Liver (tissue), 9 donors: ENCODE measurements around the gene ARHGAP30. TPM values are rescaled to one million over a fixed set of nuclear protein-coding genes. Genes with fewer than 3 reads are reported as not detected.

ENCODE experiments used
- DNase-seq: peaks from one replicate; pipeline ENCODE4 v3.0.0-alpha.2; 2017; ENCODE audit warnings: low spot score
- H3K27ac ChIP-seq, 2 donors: one replicate each; pipeline ENCODE4 v1.7.0; 2013; ENCODE audit warnings: inconsistent platforms in 2 of 2, low read length in 2 of 2, control low read depth in 1 of 2, low read depth in 1 of 2, mild to moderate bottlenecking in 1 of 2
- H3K27me3 ChIP-seq, 4 donors: one replicate each; pipeline versions ENCODE4 v1.6.1 to v1.7.0; 2013; ENCODE audit warnings: low read length in 3 of 4, inconsistent platforms in 1 of 4, mild to moderate bottlenecking in 1 of 4, moderate library complexity in 1 of 4; ENCODE audit not compliant: control insufficient read depth in 4 of 4, insufficient read depth in 4 of 4
- H3K36me3 ChIP-seq, 4 donors: one replicate each; pipeline versions ENCODE4 v1.6.1 to v1.7.0; 2013; ENCODE audit warnings: low read length in 3 of 4, mild to moderate bottlenecking in 3 of 4, low read depth in 1 of 4, moderate library complexity in 1 of 4; ENCODE audit not compliant: control insufficient read depth in 4 of 4, insufficient read depth in 3 of 4
- H3K4me1 ChIP-seq, 4 donors: one replicate each; pipeline versions ENCODE4 v1.6.1 to v1.7.0; 2013; ENCODE audit warnings: low read length in 3 of 4, mild to moderate bottlenecking in 3 of 4, moderate library complexity in 1 of 4; ENCODE audit not compliant: control insufficient read depth in 4 of 4, insufficient read depth in 4 of 4
- H3K4me3 ChIP-seq, 3 donors: one replicate each; pipeline versions ENCODE4 v1.6.1 to v1.7.0; 2013; ENCODE audit warnings: low read length in 3 of 3, control low read depth in 1 of 3, low read depth in 1 of 3, mild to moderate bottlenecking in 1 of 3
- H3K9ac ChIP-seq, 2 donors: one replicate each; pipeline ENCODE4 v1.7.0; 2013; ENCODE audit warnings: low read length in 2 of 2, mild to moderate bottlenecking in 2 of 2, moderate library complexity in 2 of 2, control low read depth in 1 of 2, low read depth in 1 of 2
- H3K9me3 ChIP-seq, 4 donors: one replicate each; pipeline versions ENCODE4 v1.6.1 to v1.7.0; 2013; ENCODE audit warnings: low read length in 3 of 4; ENCODE audit not compliant: control insufficient read depth in 4 of 4
- EGR1 ChIP-seq, 2 donors: IDR thresholded peaks; 2 replicates each; pipeline ENCODE4 v1.6.1; 2016 to 2018; ENCODE audit warnings: antibody characterized with exemption in 2 of 2, low read depth in 2 of 2
- FOXA1 ChIP-seq: IDR thresholded peaks from 2 replicates; pipeline ENCODE4 v1.6.1; 2016; ENCODE audit warnings: antibody characterized with exemption
- FOXA2 ChIP-seq: IDR thresholded peaks from 2 replicates; pipeline ENCODE4 v1.6.1; 2016; ENCODE audit warnings: antibody characterized with exemption
- HNF4A ChIP-seq, 2 donors: conservative IDR thresholded peaks; 2 replicates each; pipeline ENCODE4 v1.6.1; 2016; ENCODE audit warnings: antibody characterized with exemption in 2 of 2, mild to moderate bottlenecking in 2 of 2
- HNF4G ChIP-seq: IDR thresholded peaks from 2 replicates; pipeline ENCODE4 v1.6.1; 2016; ENCODE audit warnings: antibody characterized with exemption
- JUND ChIP-seq, 2 donors: IDR thresholded peaks; 2 replicates each; pipeline ENCODE4 v1.6.1; 2016; ENCODE audit warnings: antibody characterized with exemption in 2 of 2
- NR2F2 ChIP-seq: IDR thresholded peaks from 2 replicates; pipeline ENCODE4 v1.6.1; 2016; ENCODE audit warnings: antibody characterized with exemption
- RAD21 ChIP-seq, 2 donors: IDR thresholded peaks; 2 replicates each; pipeline ENCODE4 v1.6.1; 2016; ENCODE audit warnings: antibody characterized with exemption in 2 of 2, mild to moderate bottlenecking in 2 of 2
- RXRA ChIP-seq, 2 donors: IDR thresholded peaks; 2 replicates each; pipeline ENCODE4 v1.6.1; 2017 to 2018; ENCODE audit warnings: antibody characterized with exemption in 2 of 2, mild to moderate bottlenecking in 1 of 2
- SP1 ChIP-seq: IDR thresholded peaks from 2 replicates; pipeline ENCODE4 v1.6.1; 2018; ENCODE audit warnings: antibody characterized with exemption, mild to moderate bottlenecking
- TAF1 ChIP-seq: conservative IDR thresholded peaks from 2 replicates; pipeline ENCODE4 v1.6.1; 2016; ENCODE audit warnings: antibody characterized with exemption, mild to moderate bottlenecking
- YY1 ChIP-seq: IDR thresholded peaks from 2 replicates; pipeline ENCODE4 v1.6.1; 2016; ENCODE audit warnings: antibody characterized with exemption, mild to moderate bottlenecking
- WGBS: extraction: QIAGEN DNeasy Blood & Tissue Kit; methylation state at CpG from one replicate; pipeline ENCODE4 v1.1.7; 2013; 5-methylcytosine and 5-hydroxymethylcytosine counted together
- polyA plus RNA-seq, 2 donors: library from polyadenylated mRNA; stranded (reverse) in 1 of 2; unstranded in 1 of 2; fragments of 200-250 nt in 1 of 2; fragments of >200 nt in 1 of 2; fragmentation: Nextera tagmentation in 1 of 2; extraction: Ambion mirVana in 1 of 2; gene quantifications; one replicate each; pipeline versions ENCODE4 v1.2.1 to v1.2.3, GENCODE V29; 2013 to 2015
- total RNA-seq, 2 donors: library from RNA; depleted of rRNA; stranded (reverse); fragments of >200 nt; gene quantifications; one replicate each; pipeline ENCODE4 v1.2.3, GENCODE V29; 2014
- TF ChIP-seq, protein P1 (sequence below): IDR thresholded peaks from 2 replicates; pipeline ENCODE4 v1.6.1; 2016; ENCODE audit warnings: antibody characterized with exemption
- TF ChIP-seq, protein P2 (sequence below): IDR thresholded peaks from 2 replicates; pipeline ENCODE4 v1.6.1; 2016; ENCODE audit warnings: antibody characterized with exemption, mild to moderate bottlenecking
- TF ChIP-seq, protein P3 (sequence below): fragments of 150-350 bp; IDR thresholded peaks from 2 replicates; pipeline ENCODE4 v1.5.1; 2017; ENCODE audit warnings: improper control_type of control experiment, low read depth, low read length; ENCODE audit not compliant: missing input control
- TF ChIP-seq, protein P4 (sequence below): IDR thresholded peaks from 2 replicates; pipeline ENCODE4 v1.6.1; 2016; ENCODE audit warnings: antibody characterized with exemption
- donor health status: healthy.
- donor health status: healthy.
- donor health status: healthy.
- donor health status: healthy.
- donor health status: healthy.

Gene ARHGAP30
- total and polyA plus RNA-seq, 4 donors: 1.2 to 8.9 (median 5.0) TPM

DNA sequence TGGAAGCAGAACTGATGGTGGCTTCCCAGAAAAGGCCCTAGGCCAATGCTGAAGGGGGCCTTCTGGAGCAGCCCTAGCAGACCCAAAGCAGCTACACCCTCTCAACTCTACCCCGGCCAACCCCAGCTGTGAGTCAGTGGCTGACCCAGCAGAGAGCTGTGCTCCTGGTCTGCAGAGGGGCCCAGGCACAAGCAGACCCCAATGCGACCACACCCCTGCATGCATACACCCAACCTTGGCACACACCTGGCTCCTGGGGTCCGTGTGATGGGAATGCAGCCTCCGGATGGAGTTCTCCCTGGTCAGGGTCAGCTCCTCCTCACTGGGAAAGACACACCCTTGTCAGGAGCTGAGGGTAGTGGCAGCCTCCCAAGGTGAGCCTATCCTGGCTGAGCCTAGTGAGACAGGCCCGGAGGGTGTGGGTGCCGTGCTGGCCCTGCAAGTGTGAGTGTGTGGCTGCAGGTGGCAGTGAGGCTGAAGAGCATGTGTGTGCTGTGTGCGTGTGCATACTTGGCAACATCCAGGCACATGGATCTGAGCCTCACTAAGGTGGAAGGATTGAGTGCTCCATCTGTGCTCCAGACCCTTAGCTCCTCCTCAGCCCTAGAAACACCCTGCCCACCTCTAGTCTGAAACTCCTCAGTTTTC lies 3.9 kb upstream of the ARHGAP30 start:
- Histone ChIP-seq H3K27me3 (no peaks in the 10 kb centered on the region), H3K4me3 (no peak overlapping the region)
- 83% methylated on average over 7 of the region's 7 CpGs for WGBS

DNA sequence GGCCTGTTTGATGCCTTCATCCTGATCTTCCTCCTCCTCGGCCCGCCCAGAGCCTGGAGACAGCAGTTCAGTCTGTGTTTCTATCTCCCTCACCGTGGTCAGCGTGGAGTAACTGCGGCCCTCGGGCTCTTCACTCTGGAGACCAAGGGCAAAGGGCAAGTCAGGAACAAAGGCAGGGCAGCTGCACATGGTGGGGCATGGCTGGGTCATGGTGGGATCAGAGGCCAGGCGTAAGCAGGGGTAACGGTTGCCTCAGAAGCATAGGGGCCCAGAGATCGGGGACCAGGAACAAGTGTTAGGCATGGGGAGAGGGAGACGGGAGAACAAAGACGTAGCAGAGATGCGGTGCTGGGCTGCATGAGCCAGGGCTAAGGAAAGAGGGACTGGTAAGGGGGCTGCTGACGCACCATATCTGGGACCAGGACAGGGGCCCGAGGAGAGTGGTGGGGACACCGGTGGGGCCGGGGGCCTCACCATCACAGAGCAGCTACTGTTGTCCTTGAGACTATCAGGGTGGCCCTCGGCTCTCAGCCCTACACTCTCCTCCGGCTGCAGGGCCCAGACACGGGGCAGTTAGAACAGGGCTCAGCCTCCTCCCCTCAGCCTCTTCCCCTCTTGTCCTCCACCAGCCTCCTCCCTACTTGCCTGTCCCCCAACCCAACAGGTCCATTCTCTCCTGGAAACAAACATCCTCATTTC lies 3.2 kb upstream of the ARHGAP30 start:
- Histone ChIP-seq H3K36me3 (no peaks in the 10 kb centered on the region), H3K9ac (no peak overlapping the region), H3K9me3 (no peaks in the 10 kb centered on the region), H3K4me3 (no peak overlapping the region), H3K4me1 (no peaks in the 10 kb centered on the region), H3K27me3 (no peaks in the 10 kb centered on the region), H3K27ac (no peak overlapping the region)
- DNase-seq: no peak
- 96% methylated on average over 19 of the region's 19 CpGs for WGBS
- TF ChIP-seq FOXA1 (no peak), JUND (IDR thresholded peaks at IDR 0.05) (no peak), HNF4G (no peak), YY1 (no peak), HNF4A (conservative IDR thresholded peaks at IDR 0.05) (no peak), SP1 (no peak), RXRA (IDR thresholded peaks at IDR 0.05) (no peak), EGR1 (IDR thresholded peaks at IDR 0.05; ENCODE audit: low read depth in 2 of 2) (no peak), RAD21 (IDR thresholded peaks at IDR 0.05) (no peak), NR2F2 (no peak)
- TF ChIP-seq, protein P1, sequence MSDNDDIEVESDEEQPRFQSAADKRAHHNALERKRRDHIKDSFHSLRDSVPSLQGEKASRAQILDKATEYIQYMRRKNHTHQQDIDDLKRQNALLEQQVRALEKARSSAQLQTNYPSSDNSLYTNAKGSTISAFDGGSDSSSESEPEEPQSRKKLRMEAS: no peak
- TF ChIP-seq, protein P2, sequence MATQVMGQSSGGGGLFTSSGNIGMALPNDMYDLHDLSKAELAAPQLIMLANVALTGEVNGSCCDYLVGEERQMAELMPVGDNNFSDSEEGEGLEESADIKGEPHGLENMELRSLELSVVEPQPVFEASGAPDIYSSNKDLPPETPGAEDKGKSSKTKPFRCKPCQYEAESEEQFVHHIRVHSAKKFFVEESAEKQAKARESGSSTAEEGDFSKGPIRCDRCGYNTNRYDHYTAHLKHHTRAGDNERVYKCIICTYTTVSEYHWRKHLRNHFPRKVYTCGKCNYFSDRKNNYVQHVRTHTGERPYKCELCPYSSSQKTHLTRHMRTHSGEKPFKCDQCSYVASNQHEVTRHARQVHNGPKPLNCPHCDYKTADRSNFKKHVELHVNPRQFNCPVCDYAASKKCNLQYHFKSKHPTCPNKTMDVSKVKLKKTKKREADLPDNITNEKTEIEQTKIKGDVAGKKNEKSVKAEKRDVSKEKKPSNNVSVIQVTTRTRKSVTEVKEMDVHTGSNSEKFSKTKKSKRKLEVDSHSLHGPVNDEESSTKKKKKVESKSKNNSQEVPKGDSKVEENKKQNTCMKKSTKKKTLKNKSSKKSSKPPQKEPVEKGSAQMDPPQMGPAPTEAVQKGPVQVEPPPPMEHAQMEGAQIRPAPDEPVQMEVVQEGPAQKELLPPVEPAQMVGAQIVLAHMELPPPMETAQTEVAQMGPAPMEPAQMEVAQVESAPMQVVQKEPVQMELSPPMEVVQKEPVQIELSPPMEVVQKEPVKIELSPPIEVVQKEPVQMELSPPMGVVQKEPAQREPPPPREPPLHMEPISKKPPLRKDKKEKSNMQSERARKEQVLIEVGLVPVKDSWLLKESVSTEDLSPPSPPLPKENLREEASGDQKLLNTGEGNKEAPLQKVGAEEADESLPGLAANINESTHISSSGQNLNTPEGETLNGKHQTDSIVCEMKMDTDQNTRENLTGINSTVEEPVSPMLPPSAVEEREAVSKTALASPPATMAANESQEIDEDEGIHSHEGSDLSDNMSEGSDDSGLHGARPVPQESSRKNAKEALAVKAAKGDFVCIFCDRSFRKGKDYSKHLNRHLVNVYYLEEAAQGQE: no peak
- TF ChIP-seq, protein P3, sequence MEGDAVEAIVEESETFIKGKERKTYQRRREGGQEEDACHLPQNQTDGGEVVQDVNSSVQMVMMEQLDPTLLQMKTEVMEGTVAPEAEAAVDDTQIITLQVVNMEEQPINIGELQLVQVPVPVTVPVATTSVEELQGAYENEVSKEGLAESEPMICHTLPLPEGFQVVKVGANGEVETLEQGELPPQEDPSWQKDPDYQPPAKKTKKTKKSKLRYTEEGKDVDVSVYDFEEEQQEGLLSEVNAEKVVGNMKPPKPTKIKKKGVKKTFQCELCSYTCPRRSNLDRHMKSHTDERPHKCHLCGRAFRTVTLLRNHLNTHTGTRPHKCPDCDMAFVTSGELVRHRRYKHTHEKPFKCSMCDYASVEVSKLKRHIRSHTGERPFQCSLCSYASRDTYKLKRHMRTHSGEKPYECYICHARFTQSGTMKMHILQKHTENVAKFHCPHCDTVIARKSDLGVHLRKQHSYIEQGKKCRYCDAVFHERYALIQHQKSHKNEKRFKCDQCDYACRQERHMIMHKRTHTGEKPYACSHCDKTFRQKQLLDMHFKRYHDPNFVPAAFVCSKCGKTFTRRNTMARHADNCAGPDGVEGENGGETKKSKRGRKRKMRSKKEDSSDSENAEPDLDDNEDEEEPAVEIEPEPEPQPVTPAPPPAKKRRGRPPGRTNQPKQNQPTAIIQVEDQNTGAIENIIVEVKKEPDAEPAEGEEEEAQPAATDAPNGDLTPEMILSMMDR: no peak

More for the DNA sequence above, 3.9 kb upstream of the ARHGAP30 start:
- Histone ChIP-seq H3K9me3 (no peaks in the 10 kb centered on the region), H3K9ac (no peak overlapping the region), H3K36me3 (no peaks in the 10 kb centered on the region), H3K4me1 (no peaks in the 10 kb centered on the region), H3K27ac (no peak overlapping the region)
- TF ChIP-seq HNF4G: no peak
- TF ChIP-seq, protein P1: no peak
- TF ChIP-seq YY1: no peak
- no peak for TF ChIP-seq TAF1
- TF ChIP-seq FOXA2: no peak
- TF ChIP-seq, protein P4, sequence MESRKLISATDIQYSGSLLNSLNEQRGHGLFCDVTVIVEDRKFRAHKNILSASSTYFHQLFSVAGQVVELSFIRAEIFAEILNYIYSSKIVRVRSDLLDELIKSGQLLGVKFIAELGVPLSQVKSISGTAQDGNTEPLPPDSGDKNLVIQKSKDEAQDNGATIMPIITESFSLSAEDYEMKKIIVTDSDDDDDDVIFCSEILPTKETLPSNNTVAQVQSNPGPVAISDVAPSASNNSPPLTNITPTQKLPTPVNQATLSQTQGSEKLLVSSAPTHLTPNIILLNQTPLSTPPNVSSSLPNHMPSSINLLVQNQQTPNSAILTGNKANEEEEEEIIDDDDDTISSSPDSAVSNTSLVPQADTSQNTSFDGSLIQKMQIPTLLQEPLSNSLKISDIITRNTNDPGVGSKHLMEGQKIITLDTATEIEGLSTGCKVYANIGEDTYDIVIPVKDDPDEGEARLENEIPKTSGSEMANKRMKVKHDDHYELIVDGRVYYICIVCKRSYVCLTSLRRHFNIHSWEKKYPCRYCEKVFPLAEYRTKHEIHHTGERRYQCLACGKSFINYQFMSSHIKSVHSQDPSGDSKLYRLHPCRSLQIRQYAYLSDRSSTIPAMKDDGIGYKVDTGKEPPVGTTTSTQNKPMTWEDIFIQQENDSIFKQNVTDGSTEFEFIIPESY: no peak
- TF ChIP-seq RXRA (IDR thresholded peaks at IDR 0.05): no peak
- no peak for TF ChIP-seq NR2F2
- TF ChIP-seq, protein P2: no peak
- no peak for TF ChIP-seq RAD21 (IDR thresholded peaks at IDR 0.05)
- TF ChIP-seq FOXA1: no peak
- TF ChIP-seq JUND (IDR thresholded peaks at IDR 0.05): no peak
- no peak for DNase-seq
